C4-2B (cell line): ENCODE measurements around the gene ZNF808.
"Not testable (repeated sequence)": the region's sequence is repeated elsewhere in the genome, so short reads cannot be mapped to it uniquely, and the experiment has no call there.

ENCODE experiments used
- H3K27ac ChIP-seq: fragments of 450-650 bp; 2 replicates; pipeline ENCODE4 v1.5.1; 2017
- CTCF ChIP-seq: fragments of 450-650 bp; conservative IDR thresholded peaks from 2 replicates; pipeline ENCODE4 v1.5.1; 2017; ENCODE audit warnings: mild to moderate bottlenecking
- ZFX ChIP-seq: fragments of 450-650 bp; IDR thresholded peaks from 2 replicates; pipeline ENCODE4 v1.6.1; 2017

ZNF808 gene

GRCh38 chr19:52527134-52527955 is at the start of gene ZNF808:
TSS of gene ZNF808 (plus strand) at chr19:52527668. CDS start at chr19:52543285, 15,617 bp downstream.
- peak within 1 kb of the TSS; percentile 86 for H3K27ac ChIP-seq

DNA sequence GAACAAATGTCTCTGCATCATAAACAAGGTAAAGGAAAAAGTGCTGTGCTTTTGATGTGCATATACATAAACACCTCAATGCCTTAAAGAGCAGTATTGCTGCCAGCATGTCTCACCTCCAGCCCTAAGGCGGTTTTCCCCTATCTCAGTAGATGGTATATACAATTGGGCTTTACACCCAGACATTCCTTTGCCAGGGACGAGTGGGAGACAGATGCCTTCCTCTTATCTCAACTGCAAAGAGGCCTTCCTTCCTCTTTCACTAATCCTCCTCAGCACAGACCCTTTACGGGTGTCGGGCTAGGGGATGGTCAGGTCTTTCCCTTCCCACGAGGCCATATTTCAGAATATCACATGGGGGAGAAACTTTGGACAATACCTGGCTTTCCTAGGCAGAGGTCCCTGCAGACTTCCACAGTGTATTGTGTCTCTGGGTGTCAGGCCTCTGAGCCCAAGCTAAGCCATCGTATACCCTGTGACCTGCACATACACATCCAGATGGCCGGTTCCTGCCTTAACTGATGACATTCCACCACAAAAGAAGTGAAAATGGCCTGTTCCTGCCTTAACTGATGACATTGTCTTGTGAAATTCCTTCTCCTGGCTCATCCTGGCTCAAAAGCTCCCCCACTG is 43.2 kb upstream of the ZNF808 start:
- H3K27ac ChIP-seq = not testable (repeated sequence)

More at GRCh38 chr19:52527134-52527955, at the start of gene ZNF808:
- 0 out of 2 replicates have a peak, but pooled peaks have one; percentile 26 for TF ChIP-seq ZFX
- TF ChIP-seq CTCF = no peak; the same call in 1 of the 2 replicates

- H3K27ac ChIP-seq = not testable (repeated sequence)
Observed at GRCh38 chr19:52485064-52485463, 42.4 kb upstream of the ZNF808 start.

- H3K27ac ChIP-seq = not testable (repeated sequence)
Observed at GRCh38 chr19:52485561-52486240, 41.8 kb upstream of the ZNF808 start.

- no peak for TF ChIP-seq CTCF
- TF ChIP-seq ZFX = no peak
Observed at GRCh38 chr19:52492201-52492993, 35.1 kb upstream of the ZNF808 start.

GRCh38 chr19:52492994-52493470 is 34.4 kb upstream of the ZNF808 start:
- no peak overlapping the region for H3K27ac ChIP-seq
- TF ChIP-seq CTCF (no peak), ZFX (no peak)

More at GRCh38 chr19:52492201-52492993, 35.1 kb upstream of the ZNF808 start:
- no peak overlapping the region for H3K27ac ChIP-seq

DNA sequence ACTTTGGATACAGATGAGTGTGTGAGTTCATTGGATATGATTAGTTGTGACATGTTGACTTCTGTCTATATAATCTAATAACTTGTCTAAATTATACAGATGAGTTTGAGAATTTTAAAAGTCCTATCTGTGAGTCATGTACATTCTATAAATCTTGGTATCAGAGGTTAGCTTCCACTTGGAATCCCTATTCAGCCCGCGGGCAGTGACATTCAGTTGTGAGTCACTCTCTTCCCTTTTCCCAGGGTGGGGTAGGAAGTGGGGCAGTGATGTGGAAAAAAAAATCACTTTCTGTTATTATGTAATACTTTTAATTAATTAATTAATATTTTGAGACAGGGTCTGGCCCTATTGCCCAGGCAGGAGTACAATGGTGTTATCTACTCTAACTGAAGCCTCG is 33.0 kb upstream of the ZNF808 start:
- TF ChIP-seq ZFX = no peak
- no peak for TF ChIP-seq CTCF
- no peak overlapping the region for H3K27ac ChIP-seq

GRCh38 chr19:52498571-52498970 is 28.9 kb upstream of the ZNF808 start:
- TF ChIP-seq ZFX = no peak
- TF ChIP-seq CTCF = no peak
- no peak overlapping the region for H3K27ac ChIP-seq

DNA sequence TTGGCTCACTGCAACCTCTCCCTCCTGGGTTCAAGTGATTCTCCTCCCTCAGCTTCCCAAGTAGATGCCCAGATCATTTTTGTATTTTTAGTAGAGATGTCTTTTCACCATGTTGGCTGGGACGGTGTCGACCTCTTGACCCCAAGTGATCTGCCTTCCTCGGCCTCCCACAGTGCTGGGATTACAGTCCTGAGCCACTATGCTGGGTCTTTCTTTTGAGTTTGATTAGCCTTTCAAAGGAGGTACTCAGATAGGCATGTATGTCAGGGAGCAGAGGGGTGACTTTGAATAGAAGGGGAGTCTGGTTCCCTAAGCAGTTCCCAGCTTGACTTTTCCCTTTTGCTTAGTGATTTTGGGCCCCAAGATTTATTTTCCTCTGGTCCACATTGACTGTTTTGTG is 27.0 kb upstream of the ZNF808 start:
- not testable (repeated sequence) for H3K27ac ChIP-seq

GRCh38 chr19:52500991-52501390 is 26.5 kb upstream of the ZNF808 start:
- not testable (repeated sequence) for H3K27ac ChIP-seq
